Mucosa of gallbladder (tissue), 1 donor: Measurements from ENCODE around the gene BTBD1. TPM values are rescaled to one million over a fixed set of nuclear protein-coding genes. Genes with fewer than 3 reads are reported as not detected.
"Not testable (repeated sequence)": the region's sequence is repeated elsewhere in the genome, so short reads cannot be mapped to it uniquely, and the experiment has no call there.

Experiments used
- DNase-seq: peaks from one replicate; pipeline ENCODE4 v3.0.0-alpha.2; 2020; ENCODE audit warnings: low spot score
- total RNA-seq: library from RNA; stranded (reverse); gene quantifications from one replicate; pipeline ENCODE4 v1.2.1, GENCODE V29; 2021
- donor health status: DM: no; HTN: no; CAD: no.

Gene BTBD1
- total RNA-seq, 1 donor from 2014 or later = 48.6 TPM

- DNase-seq = no peak
Measured at GRCh38 chr15:83094583-83094982, 27.5 kb upstream of the BTBD1 start.

DNA sequence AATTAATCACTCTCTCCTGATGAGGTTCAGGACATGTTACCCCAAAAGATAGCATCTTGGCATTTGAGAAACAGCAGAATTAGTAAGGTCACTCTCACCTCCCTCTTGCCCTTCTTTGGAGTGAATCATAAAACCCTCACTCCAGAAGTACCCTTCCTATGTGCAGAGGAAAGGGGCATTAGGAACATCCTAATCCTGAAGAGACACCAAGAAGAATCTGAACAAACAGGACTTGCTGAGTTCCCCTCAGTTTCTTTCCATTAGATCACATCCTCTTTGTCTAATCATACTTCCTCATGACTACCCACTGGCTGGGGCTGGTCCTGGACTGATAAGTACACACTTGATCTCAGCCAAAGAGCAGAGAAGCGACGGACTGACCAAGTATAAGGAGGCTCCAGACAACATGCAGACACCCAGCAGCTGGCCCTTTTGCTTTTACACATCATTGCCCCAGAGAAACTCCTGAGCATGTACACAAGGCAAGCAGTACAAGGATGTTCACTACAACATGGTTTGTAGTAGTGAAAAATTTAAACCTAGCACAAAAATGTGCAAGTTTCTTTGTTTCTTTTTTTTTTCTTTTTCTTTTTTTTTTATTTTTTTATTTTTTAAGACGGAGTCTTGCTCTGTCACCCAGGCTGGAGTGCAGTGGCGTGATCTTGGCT is 25.4 kb upstream of the BTBD1 start:
- DNase-seq = peak; percentile 44

GRCh38 chr15:83091965-83092308 is 24.9 kb upstream of the BTBD1 start:
- not testable (repeated sequence) for DNase-seq

- DNase-seq = no peak
Measured at GRCh38 chr15:83090465-83090864, 23.4 kb upstream of the BTBD1 start.

DNA sequence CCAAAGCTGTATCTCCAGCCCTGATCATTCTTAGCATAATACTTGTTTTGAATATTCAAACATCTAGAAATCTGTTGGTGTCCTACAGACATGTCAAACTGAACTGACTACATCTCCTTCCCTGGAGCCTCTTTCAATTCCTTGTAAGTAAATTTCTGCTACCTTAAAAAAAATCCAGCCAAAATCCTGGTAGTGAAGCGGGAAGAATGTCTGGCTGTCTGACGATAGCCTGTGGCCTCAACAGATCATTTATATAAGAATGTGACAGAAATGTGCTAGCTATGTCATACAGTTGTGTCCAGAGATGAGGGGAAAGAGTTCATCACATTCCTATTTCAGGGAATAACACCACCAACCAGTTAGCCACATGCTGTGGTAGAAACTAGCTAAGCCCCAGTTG is 21.8 kb upstream of the BTBD1 start:
- no peak for DNase-seq

GRCh38 chr15:83087576-83087975 is 20.5 kb upstream of the BTBD1 start:
- DNase-seq = no peak

- DNase-seq = not testable (repeated sequence)
Measured at GRCh38 chr15:83085864-83086552, 19.0 kb upstream of the BTBD1 start.

DNA sequence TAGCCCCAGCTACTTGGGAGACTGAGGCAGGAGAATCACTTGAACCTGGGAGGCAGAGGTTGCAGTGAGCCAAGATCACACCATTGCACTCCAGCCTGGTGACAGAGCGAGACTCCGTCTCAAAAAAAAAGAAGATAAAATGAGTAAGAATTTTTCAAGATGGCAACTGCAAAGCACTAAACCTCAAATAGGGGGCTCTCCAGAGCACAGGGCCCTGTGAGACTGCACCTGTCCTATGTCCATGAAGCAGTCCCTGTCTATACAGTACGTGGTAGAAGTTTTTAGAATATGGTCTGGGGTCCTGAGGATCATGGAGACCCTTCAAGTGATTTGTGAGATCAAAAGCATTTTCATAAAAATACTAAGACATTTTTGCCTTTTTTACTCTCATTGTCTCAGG is 18.4 kb upstream of the BTBD1 start:
- DNase-seq = not testable (repeated sequence)

- no peak for DNase-seq
Measured at GRCh38 chr15:83082730-83083386, 15.8 kb upstream of the BTBD1 start.

- no peak for DNase-seq
Measured at GRCh38 chr15:83081256-83082014, 14.4 kb upstream of the BTBD1 start.

- no peak for DNase-seq
Measured at GRCh38 chr15:83078712-83079111, 11.7 kb upstream of the BTBD1 start.

GRCh38 chr15:83077491-83078230 is 10.6 kb upstream of the BTBD1 start:
- no peak for DNase-seq

DNA sequence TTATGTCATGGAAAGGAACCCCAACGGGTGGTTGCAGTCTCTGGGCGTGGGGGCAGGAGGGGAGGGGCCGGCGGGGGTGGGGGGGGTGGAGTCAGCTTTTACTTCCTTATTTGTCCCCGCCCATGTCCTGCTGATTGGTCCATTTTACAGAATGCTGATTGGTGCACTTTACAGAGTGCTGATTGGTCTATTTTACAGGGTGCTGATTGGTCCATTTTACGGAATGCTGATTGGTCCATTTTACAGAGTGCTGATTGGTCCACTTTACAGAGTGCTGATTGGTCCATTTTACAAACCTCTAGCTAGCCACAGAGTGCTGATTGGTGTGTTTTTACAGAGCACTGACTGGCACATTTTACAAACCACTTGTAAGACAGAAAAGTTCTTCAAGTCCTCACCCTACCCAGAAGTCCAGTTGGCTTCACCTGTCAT is 2.2 kb upstream of the BTBD1 start:
- not testable (repeated sequence) for DNase-seq

GRCh38 chr15:83068054-83068453 is 1.0 kb upstream of the BTBD1 start:
- no peak for DNase-seq

- no peak for DNase-seq
Measured at GRCh38 chr15:83067638-83067962, 548 bp upstream of the BTBD1 start.

DNA sequence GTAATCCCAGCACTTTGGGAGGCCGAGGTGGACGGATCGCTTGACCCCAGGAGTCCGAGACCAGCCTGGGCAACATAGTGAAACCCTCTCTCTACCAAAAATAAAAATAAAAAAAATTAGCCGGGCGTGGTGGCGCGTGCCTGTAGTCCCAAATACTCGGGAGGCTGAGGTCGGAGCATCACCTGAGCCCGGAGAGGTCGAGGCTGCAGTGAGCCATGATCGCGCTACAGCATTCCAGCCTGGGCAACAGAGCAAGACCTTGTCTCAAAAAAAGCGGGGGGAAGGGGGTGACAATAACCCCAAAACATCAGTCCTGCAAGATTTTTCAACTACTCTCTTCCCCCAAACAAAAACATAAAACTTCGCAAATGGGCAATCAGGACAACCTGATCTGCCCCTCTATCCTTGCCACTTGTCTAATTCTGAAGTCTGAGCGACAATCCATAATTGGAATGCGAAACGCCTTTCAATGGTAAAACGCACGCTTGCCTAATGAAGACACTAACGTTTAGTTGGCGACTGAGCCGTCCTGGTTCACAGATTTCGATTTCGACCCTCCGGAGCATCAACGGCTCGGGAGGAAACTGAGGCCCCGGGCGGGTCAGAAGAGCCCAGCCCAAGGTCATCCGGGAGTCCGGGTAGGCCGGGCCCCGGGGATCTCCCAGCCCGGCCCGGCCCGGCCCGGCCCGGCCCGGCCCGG is 868 bp downstream of the BTBD1 start:
- DNase-seq = no peak

- DNase-seq = no peak
Measured at GRCh38 chr15:83065431-83065830, 1.6 kb downstream of the BTBD1 start.

GRCh38 chr15:83064859-83065258 is 2.2 kb downstream of the BTBD1 start:
- DNase-seq = no peak

- DNase-seq = no peak
Measured at GRCh38 chr15:83063551-83063950, 3.5 kb downstream of the BTBD1 start.

DNA sequence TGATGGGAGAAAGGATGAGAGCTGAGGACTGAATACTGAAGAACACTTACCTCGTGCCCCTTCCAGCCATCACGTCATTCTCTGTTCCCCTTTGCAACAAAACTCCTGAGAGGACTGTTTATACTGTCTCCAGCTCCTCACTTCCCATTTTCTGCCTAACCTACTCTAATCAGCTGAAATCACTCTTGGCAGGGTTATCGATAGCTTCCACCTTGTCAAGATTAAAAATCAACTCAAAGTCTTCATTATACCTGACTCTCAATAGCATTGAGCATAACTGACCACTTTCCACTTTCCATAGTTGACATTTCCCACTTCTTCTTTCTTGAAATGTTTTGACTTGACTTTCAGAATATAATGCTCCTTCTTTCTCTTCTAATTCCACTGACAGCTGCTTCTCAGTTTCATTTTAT is 4.3 kb downstream of the BTBD1 start:
- DNase-seq = no peak

DNA sequence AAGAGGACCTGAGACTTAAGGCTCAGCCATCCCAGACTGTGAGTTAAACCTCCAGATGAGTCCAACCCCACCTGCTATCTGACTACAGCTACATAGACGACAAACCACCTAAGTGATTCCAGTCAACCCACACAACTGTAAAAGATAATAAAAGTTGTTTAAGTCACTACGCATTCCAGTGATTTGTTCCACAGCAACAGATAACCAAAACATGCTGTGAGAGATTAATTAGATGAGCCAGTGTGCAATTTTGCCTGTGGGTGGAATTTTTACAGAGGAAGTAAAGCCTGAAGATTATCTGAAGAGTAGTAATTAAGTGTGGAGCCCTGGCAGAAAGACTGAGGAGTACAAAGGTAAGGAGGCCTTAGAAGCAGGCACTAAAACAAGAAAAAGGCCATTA is 5.4 kb downstream of the BTBD1 start:
- DNase-seq = no peak
